Measurements from ENCODE around the gene ZBTB20. TPM values are rescaled to one million over a fixed set of nuclear protein-coding genes. Genes with fewer than 3 reads are reported as not detected.

The ZBTB20 gene
- total RNA-seq, 1 donor from 2014 or later = 3.9 TPM

DNA sequence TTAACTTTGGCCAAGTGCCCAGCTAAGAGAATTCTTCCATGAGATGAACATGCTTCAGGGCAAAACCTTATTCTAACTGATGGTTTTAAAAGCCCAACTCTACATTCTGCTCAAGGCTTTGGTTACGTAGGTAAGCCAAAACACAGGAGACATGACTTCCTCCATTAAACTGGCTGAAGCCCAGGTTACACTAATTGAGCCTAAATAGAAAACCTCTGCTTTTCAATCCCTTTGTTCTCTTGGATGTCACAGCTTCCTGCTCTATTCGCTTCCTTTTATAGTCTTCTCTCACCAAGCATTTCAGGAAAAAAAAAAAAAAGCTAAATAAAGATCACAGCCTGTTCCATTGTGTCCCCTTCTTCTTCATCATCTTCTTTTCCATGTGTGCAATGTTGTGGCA lies 432.9 kb downstream of the ZBTB20 start:
- TF ChIP-seq, protein P1, sequence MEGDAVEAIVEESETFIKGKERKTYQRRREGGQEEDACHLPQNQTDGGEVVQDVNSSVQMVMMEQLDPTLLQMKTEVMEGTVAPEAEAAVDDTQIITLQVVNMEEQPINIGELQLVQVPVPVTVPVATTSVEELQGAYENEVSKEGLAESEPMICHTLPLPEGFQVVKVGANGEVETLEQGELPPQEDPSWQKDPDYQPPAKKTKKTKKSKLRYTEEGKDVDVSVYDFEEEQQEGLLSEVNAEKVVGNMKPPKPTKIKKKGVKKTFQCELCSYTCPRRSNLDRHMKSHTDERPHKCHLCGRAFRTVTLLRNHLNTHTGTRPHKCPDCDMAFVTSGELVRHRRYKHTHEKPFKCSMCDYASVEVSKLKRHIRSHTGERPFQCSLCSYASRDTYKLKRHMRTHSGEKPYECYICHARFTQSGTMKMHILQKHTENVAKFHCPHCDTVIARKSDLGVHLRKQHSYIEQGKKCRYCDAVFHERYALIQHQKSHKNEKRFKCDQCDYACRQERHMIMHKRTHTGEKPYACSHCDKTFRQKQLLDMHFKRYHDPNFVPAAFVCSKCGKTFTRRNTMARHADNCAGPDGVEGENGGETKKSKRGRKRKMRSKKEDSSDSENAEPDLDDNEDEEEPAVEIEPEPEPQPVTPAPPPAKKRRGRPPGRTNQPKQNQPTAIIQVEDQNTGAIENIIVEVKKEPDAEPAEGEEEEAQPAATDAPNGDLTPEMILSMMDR (IDR thresholded peaks at IDR 0.05; ENCODE audit: insufficient read depth, low read length, severe bottlenecking) = no peak
- H3K4me3 ChIP-seq (ENCODE audit: low read depth, low read length) = no peak overlapping the region
- H3K36me3 ChIP-seq (ENCODE audit: control insufficient read depth, insufficient read depth, low read length) = no peaks in the 10 kb centered on the region
- FAIRE-seq = no peak
- DNase-seq (ENCODE audit: low read depth) = no peak
- H3K27me3 ChIP-seq (ENCODE audit: control insufficient read depth, insufficient read depth, low read length) = no peaks in the 10 kb centered on the region

DNA sequence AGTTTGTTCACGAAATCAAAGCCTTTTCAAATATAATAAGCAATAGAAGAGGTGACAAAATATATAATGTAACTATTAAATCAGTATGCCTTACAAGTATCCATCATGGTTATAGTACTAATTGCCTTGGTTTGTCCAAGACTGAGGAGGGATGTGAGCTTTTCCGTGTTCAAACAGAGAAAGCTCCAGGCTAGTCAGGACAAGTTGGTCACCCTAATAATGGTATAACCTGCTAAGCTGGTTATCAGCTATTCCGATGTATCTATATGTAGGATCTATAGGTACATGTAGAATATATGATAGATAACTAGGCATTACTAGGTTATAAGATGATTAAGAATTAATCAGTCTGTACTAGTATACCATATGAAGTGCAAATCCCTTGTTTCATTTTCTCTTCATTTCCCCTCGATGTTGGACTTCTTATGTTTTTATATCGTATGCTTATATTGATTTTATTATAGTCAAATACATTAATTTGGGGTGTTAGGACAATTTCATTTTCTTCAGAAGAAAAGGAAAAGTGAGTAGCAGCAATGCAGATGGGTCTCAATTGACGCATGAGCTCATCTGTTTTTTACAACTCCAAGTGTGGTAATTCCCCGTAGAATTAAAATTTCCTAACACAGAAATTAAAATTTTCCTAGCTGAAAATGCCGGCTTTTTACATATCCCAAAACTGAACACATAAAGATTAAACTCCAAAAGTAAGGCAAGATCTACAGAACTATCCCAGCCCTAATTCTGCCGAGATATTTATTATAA lies 434.2 kb downstream of the ZBTB20 start:
- TF ChIP-seq, protein P1 (IDR thresholded peaks at IDR 0.05; ENCODE audit: insufficient read depth, low read length, severe bottlenecking) = no peak
- Histone ChIP-seq H3K36me3 (ENCODE audit: control insufficient read depth, insufficient read depth, low read length) (no peaks in the 10 kb centered on the region), H3K27me3 (ENCODE audit: control insufficient read depth, insufficient read depth, low read length) (no peaks in the 10 kb centered on the region), H3K4me3 (ENCODE audit: low read depth, low read length) (no peak overlapping the region)
- DNase-seq (ENCODE audit: low read depth) = peak; percentile 64
- FAIRE-seq = no peak

DNA sequence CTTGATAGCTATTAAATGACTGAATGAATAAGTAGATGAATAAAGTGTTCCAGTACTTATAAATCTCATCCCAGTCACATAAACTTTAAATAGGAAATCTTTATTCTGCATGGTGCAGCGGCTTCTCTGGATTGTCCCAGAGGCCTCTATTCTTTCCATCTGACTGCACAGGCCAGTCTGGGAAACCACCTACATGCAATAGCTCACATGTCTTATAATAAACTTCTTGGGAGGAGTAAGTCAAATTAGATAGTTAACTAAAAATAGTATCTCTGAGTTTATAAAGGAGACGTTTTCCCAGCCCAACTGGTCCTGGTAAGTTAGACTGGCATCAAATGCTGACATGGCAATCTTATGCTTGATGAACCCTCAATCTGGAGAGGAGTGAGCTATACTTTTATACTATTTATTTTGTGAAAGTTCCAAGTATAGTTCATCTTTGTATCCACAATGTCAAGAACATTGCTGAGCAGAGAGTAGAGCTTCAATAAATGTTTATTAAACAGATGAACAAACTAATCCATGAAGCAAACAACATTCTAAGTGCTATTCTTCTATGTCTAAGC lies 435.7 kb downstream of the ZBTB20 start:
- no peak for FAIRE-seq

DNA sequence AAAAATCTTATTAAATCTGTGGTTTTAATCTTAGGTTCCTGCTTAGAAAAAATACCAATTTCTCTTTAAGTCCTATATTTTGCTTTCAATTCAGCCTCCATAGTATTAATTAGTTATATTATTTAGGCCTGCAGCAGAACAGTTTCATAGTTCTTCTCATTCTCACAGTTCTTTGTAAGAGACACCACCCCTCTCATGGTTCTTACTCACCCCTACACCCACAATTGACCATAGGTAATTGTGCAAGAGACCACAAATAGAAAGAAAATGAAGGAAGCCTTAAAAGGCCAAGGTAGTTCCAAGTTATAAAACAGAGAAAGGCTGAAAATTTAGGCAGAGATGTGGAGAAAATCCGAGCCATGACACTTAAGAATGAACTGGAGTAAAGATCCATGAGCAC lies 438.0 kb downstream of the ZBTB20 start:
- DNase-seq (ENCODE audit: low read depth) (peak; percentile 92), FAIRE-seq (no peak)
- TF ChIP-seq, protein P1 (IDR thresholded peaks at IDR 0.05; ENCODE audit: insufficient read depth, low read length, severe bottlenecking) = no peak
- H3K4me3 ChIP-seq (ENCODE audit: low read depth, low read length) = no peak overlapping the region
- H3K27me3 ChIP-seq (ENCODE audit: control insufficient read depth, insufficient read depth, low read length) = no peaks in the 10 kb centered on the region
- no peaks in the 10 kb centered on the region for H3K36me3 ChIP-seq (ENCODE audit: control insufficient read depth, insufficient read depth, low read length)

More for the DNA sequence above, 435.7 kb downstream of the ZBTB20 start:
- H3K4me3 ChIP-seq (ENCODE audit: low read depth, low read length) = no peak overlapping the region
- DNase-seq (ENCODE audit: low read depth) = no peak
- no peaks in the 10 kb centered on the region for H3K27me3 ChIP-seq (ENCODE audit: control insufficient read depth, insufficient read depth, low read length)
- H3K36me3 ChIP-seq (ENCODE audit: control insufficient read depth, insufficient read depth, low read length) = no peaks in the 10 kb centered on the region
- TF ChIP-seq, protein P1 (IDR thresholded peaks at IDR 0.05; ENCODE audit: insufficient read depth, low read length, severe bottlenecking) = no peak

DNA sequence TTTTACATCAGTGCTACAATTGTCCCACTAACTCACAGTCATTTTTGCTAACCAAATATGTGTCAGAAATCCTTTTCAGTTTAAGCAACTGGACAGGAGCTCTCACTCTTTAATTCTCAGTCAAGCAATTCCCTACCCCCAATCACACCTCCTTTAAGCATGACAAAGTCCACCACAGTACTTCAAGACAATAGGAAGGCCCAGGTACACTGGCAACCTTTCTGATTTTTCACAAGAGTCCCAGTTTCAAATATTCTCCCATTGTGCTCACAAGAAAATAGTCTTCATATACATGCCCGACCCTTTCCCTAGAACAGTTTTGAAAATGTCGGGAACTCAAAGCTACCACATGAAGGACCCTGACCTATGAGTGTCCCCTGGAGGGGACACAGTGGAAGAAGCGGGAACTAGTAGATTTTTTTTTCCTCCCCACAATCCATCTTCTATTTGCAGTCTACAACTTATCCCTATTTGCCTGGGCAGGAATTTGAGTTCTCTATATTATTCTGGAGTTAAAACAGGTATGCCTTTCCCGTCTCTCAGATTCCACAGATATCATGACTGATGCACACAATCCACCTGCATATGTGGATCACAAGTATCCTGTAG lies 439.7 kb downstream of the ZBTB20 start:
- no peaks in the 10 kb centered on the region for H3K27me3 ChIP-seq (ENCODE audit: control insufficient read depth, insufficient read depth, low read length)
- FAIRE-seq = no peak
- H3K36me3 ChIP-seq (ENCODE audit: control insufficient read depth, insufficient read depth, low read length) = no peaks in the 10 kb centered on the region
- TF ChIP-seq, protein P1 (IDR thresholded peaks at IDR 0.05; ENCODE audit: insufficient read depth, low read length, severe bottlenecking) = no peak
- H3K4me3 ChIP-seq (ENCODE audit: low read depth, low read length) = no peak overlapping the region
- DNase-seq (ENCODE audit: low read depth) = no peak
